H1 (cell line): ENCODE results near the gene LYPD1. TPM values are rescaled to one million over a fixed set of nuclear protein-coding genes. Genes with fewer than 3 reads are reported as not detected.

Experiments used
- CTBP2 ChIP-seq: IDR thresholded peaks from 2 replicates; pipeline ENCODE4 v1.7.0; 2011; ENCODE audit warnings: borderline replicate concordance, mild to moderate bottlenecking, moderate library complexity, mixed read lengths, low read length; ENCODE audit not compliant: insufficient read depth, insufficient read length
- SIN3A ChIP-seq, 2 experiments: IDR thresholded peaks in 1 of 2; conservative IDR thresholded peaks in 1 of 2; 2 replicates each; pipeline ENCODE4 v1.6.1; 2011 to 2012; ENCODE audit warnings: low read length in 2 of 2, improper control_type of control experiment in 1 of 2, low read depth in 1 of 2, mild to moderate bottlenecking in 1 of 2
- polyA plus RNA-seq, 7 experiments: library from polyadenylated mRNA; depleted of rRNA in 3 of 7; stranded (reverse) in 5 of 7; unstranded in 2 of 7; fragments of >200 nt in 5 of 7; fragments of 200-250 nt in 2 of 7; gene quantifications; 1 replicate in 5 of 7; 2 replicates in 1 of 7; 4 replicates in 1 of 7; pipeline versions ENCODE4 v1.2.1 to v1.2.3, GENCODE V29; 2011 to 2013; ENCODE audit warnings: missing spikeins in 2 of 7, mixed read lengths in 2 of 7
- total RNA-seq: library from RNA; stranded (reverse); fragmentation: NEBNext Ultra II Directional; extraction: Animal tissue kit (Norgen Biotek cat#: 25700); gene quantifications from 2 replicates; pipeline ENCODE4 v1.2.1, GENCODE V29; 2021

LYPD1 gene
- total and polyA plus RNA-seq, 2 of the 8 experiments (the other 6 are each of a cell fraction or from before 2014, with no cell fraction given), result 1.9 to 2.7 TPM

DNA sequence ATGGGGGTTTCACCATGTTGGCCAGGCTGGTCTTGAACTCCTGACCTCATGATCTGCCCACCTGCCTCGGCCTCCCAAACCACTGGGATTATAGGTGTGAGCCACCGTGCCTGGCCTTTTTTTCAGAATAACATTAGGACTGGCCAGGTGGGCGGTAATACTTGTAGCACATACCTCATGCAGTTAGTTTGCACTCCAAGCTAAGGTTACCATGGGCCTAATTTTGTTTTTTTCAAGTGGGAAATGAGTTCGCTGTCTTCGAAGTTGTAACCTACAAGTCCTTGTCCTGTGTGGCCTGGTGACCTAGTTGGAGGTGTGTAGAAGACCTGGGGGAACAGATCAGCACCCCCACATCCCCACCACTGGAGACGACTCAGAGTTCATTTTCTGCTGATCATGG is 74.8 kb downstream of the LYPD1 start (continued):
- TF ChIP-seq CTBP2, result no peak
- TF ChIP-seq SIN3A (conservative IDR thresholded peaks at IDR 0.05 in 1 of 2, IDR thresholded peaks at IDR 0.05 in 1 of 2; ENCODE audit: low read depth in 1 of 2, low read length in 2 of 2), result no peak
